WTC11 (cell line): ENCODE data around the gene FAM114A1. TPM values are rescaled to one million over a fixed set of nuclear protein-coding genes. Genes with fewer than 3 reads are reported as not detected.
"Not testable (repeated sequence)": the region's sequence is repeated elsewhere in the genome, so short reads cannot be mapped to it uniquely, and the experiment has no call there.

Source experiments
- ATAC-seq: fragments of 200-7000 bp; cut with Tn5 transposase; 2 replicates; pipeline ENCODE4 v1.10.0; 2021; ENCODE audit warnings: mild to moderate bottlenecking, moderate library complexity
- CTCF ChIA-PET: fragments of 300-600 bp; sonication (Branson Sonifier 250); formaldehyde crosslinking; loops from one replicate; lab custom pipeline; 2021; ENCODE audit warnings: antibody characterized with exemption; lab: Charles Lee
- POLR2A ChIA-PET: fragments of 350-600 bp; sonication (Branson Sonifier 250); formaldehyde crosslinking; loops from one replicate; lab custom pipeline; 2021; ENCODE audit warnings: antibody characterized with exemption; lab: Charles Lee
- DNase-seq: peaks from one replicate; pipeline ENCODE4 v3.0.0; 2021; ENCODE audit warnings: low spot score
- H3K27ac Mint-ChIP-seq: 2 replicates; pipeline ENCODE4 v1.8.0; 2021; ENCODE audit warnings: mixed read lengths
- H3K27me3 Mint-ChIP-seq: 2 replicates; pipeline ENCODE4 v1.8.0; 2021; ENCODE audit warnings: low read depth, mild to moderate bottlenecking, moderate library complexity, mixed read lengths
- H3K36me3 Mint-ChIP-seq: 2 replicates; pipeline ENCODE4 v1.8.0; 2021; ENCODE audit warnings: mixed read lengths
- H3K4me1 Mint-ChIP-seq: 2 replicates; pipeline ENCODE4 v1.8.0; 2022; ENCODE audit warnings: mixed read lengths
- H3K4me3 Mint-ChIP-seq: 2 replicates; pipeline ENCODE4 v1.8.0; 2021; ENCODE audit warnings: mild to moderate bottlenecking, moderate library complexity, mixed read lengths
- H3K9me3 Mint-ChIP-seq: 2 replicates; pipeline ENCODE4 v1.8.0; 2021; ENCODE audit warnings: mixed read lengths
- ATF1 ChIP-seq: sonication (generic); formaldehyde crosslinking; IDR thresholded peaks from 2 replicates; pipeline ENCODE4 v1.8.1; 2023; ENCODE audit warnings: mild to moderate bottlenecking, moderate library complexity, missing genetic modification reagents
- CREB1 ChIP-seq: sonication (generic); formaldehyde crosslinking; IDR thresholded peaks from 2 replicates; pipeline ENCODE4 v1.8.0; 2023; ENCODE audit warnings: mild to moderate bottlenecking, missing genetic modification reagents
- CTCF ChIP-seq: fragments of 200-600 bp; IDR thresholded peaks from 2 replicates; pipeline ENCODE4 v1.8.0; 2022; ENCODE audit warnings: antibody characterized with exemption
- FOXK1 ChIP-seq: sonication (generic); formaldehyde crosslinking; IDR thresholded peaks from 2 replicates; pipeline ENCODE4 v1.8.0; 2022; ENCODE audit warnings: mild to moderate bottlenecking, moderate library complexity, missing genetic modification reagents
- FOXP4 ChIP-seq: sonication (generic); formaldehyde crosslinking; IDR thresholded peaks from 2 replicates; pipeline ENCODE4 v1.8.0; 2022; ENCODE audit warnings: mild to moderate bottlenecking, missing genetic modification reagents
- HMGA2 ChIP-seq: fragments of 250-450 bp; sonication (Bioruptor Pico); IDR thresholded peaks from 2 replicates; pipeline ENCODE4 v1.4.0; 2021; ENCODE audit warnings: mild to moderate bottlenecking, moderate library complexity
- IRF2 ChIP-seq: sonication (generic); formaldehyde crosslinking; IDR thresholded peaks from 2 replicates; pipeline ENCODE4 v1.8.0; 2022; ENCODE audit warnings: low read depth, missing genetic modification reagents, borderline replicate concordance
- JAZF1 ChIP-seq: fragments of 250-450 bp; sonication (Bioruptor Pico); IDR thresholded peaks from 2 replicates; pipeline ENCODE4 v1.9.0; 2021; ENCODE audit warnings: moderate library complexity, mild to moderate bottlenecking, inconsistent platforms
- NR2C2 ChIP-seq: sonication (generic); formaldehyde crosslinking; IDR thresholded peaks from 2 replicates; pipeline ENCODE4 v1.8.0; 2022; ENCODE audit warnings: mild to moderate bottlenecking, missing genetic modification reagents
- PRRX2 ChIP-seq: fragments of 250-450 bp; sonication (Bioruptor Pico); IDR thresholded peaks from 2 replicates; pipeline ENCODE4 v1.8.0; 2021; ENCODE audit warnings: mild to moderate bottlenecking
- SMAD3 ChIP-seq: sonication (generic); formaldehyde crosslinking; IDR thresholded peaks from 2 replicates; pipeline ENCODE4 v1.8.0; 2022; ENCODE audit warnings: missing genetic modification reagents, mild to moderate bottlenecking, borderline replicate concordance
- STAT6 ChIP-seq: sonication (generic); formaldehyde crosslinking; conservative IDR thresholded peaks from 2 replicates; pipeline ENCODE4 v1.8.1; 2023; ENCODE audit warnings: mild to moderate bottlenecking, low read depth, missing genetic modification reagents, moderate library complexity
- USF1 ChIP-seq: sonication (generic); formaldehyde crosslinking; IDR thresholded peaks from 2 replicates; pipeline ENCODE4 v1.8.0; 2022; ENCODE audit warnings: mild to moderate bottlenecking, missing genetic modification reagents
- ZNF396 ChIP-seq: fragments of 250-450 bp; sonication (Bioruptor Pico); IDR thresholded peaks from 2 replicates; pipeline ENCODE4 v1.8.0; 2021; ENCODE audit warnings: mild to moderate bottlenecking, moderate library complexity, borderline replicate concordance
- total RNA-seq: library from RNA; stranded (reverse); gene quantifications from 3 replicates; pipeline ENCODE4 v1.2.3, GENCODE V29; 2021

The FAM114A1 gene
- total RNA-seq, 1 experiment from 2014 or later = 17.6 TPM

- H3K36me3 Mint-ChIP-seq = peaks cover 12% of the 10 kb centered on the region
- H3K4me1 Mint-ChIP-seq = no peaks in the 10 kb centered on the region
- ChIA-PET CTCF (no interaction called here), POLR2A (no interaction called here)
- no peak overlapping the region for H3K4me3 Mint-ChIP-seq
- H3K27ac Mint-ChIP-seq = no peak overlapping the region
- no peak for TF ChIP-seq JAZF1 (CRISPR knock-in tag)
- TF ChIP-seq FOXK1 (CRISPR knock-in tag) = no peak
- TF ChIP-seq CREB1 (CRISPR knock-in tag) = no peak
- TF ChIP-seq IRF2 = no peak
- no peak for TF ChIP-seq HMGA2 (CRISPR knock-in tag)
- TF ChIP-seq SMAD3 (CRISPR knock-in tag) = no peak
- TF ChIP-seq PRRX2 = no peak
- no peak for DNase-seq
- no peak for ATAC-seq
- H3K27me3 Mint-ChIP-seq = no peaks in the 10 kb centered on the region
- peaks cover 4% of the 10 kb centered on the region for H3K9me3 Mint-ChIP-seq
Observed at GRCh38 chr4:38911257-38911656, 43.7 kb downstream of the FAM114A1 start.

GRCh38 chr4:38914854-38915253 is 47.2 kb downstream of the FAM114A1 start:
- POLR2A ChIA-PET = no interaction called here
- TF ChIP-seq HMGA2 (CRISPR knock-in tag) (no peak), NR2C2 (CRISPR knock-in tag) (no peak), USF1 (CRISPR knock-in tag) (no peak), STAT6 (no peak), FOXP4 (CRISPR knock-in tag) (no peak), ATF1 (CRISPR knock-in tag) (no peak), ZNF396 (CRISPR knock-in tag) (no peak), CTCF (no peak)
- CTCF ChIA-PET = interaction anchor here (1.2 kb wide), 1 partner anchor 155 kb away, joined by 3 read pairs; no protein-coding TSS in a partner anchor

GRCh38 chr4:38916267-38916666 is 48.7 kb downstream of the FAM114A1 start:
- CTCF ChIA-PET, DNase-seq, H3K4me3 Mint-ChIP-seq, H3K4me1 Mint-ChIP-seq, ATAC-seq, H3K27ac Mint-ChIP-seq, H3K27me3 Mint-ChIP-seq, H3K9me3 Mint-ChIP-seq, H3K36me3 Mint-ChIP-seq, POLR2A ChIA-PET: not testable (repeated sequence)

More at GRCh38 chr4:38914854-38915253, 47.2 kb downstream of the FAM114A1 start:
- H3K4me1 Mint-ChIP-seq = no peaks in the 10 kb centered on the region
- H3K9me3 Mint-ChIP-seq = peaks cover 6% of the 10 kb centered on the region
- peaks cover 6% of the 10 kb centered on the region for H3K36me3 Mint-ChIP-seq
- no peak overlapping the region for H3K4me3 Mint-ChIP-seq
- no peak for ATAC-seq
- H3K27ac Mint-ChIP-seq = no peak overlapping the region
- DNase-seq = no peak
- H3K27me3 Mint-ChIP-seq = no peaks in the 10 kb centered on the region
